Peyer's patch (tissue), 4 donors: ENCODE results near the gene SYVN1. TPM values are rescaled to one million over a fixed set of nuclear protein-coding genes. Genes with fewer than 3 reads are reported as not detected.
A peak's percentile ranks its signal among the peaks of the same experiment; 100 is the strongest.

ENCODE experiments used
- DNase-seq, 3 donors: peaks; one replicate each; pipeline ENCODE4 v3.0.0-alpha.2; 2017 to 2019
- H3K27ac ChIP-seq, 4 donors: fragments of 200-600 bp; sonication (generic); one replicate each; pipeline ENCODE4 v1.5.1; 2016 to 2019
- H3K27me3 ChIP-seq, 2 donors: fragments of 200-600 bp; sonication (generic); one replicate each; pipeline ENCODE4 v1.5.1; 2019
- H3K36me3 ChIP-seq, 3 donors: fragments of 200-600 bp; sonication (generic); one replicate each; pipeline ENCODE4 v1.5.1; 2016 to 2019
- H3K4me1 ChIP-seq, 4 donors: fragments of 200-600 bp; sonication (generic); one replicate each; pipeline ENCODE4 v1.5.1; 2016 to 2019
- H3K4me3 ChIP-seq, 4 donors: fragments of 200-600 bp; sonication (generic); 1 replicate in 3 of 4; 2 replicates in 1 of 4; pipeline ENCODE4 v1.5.1; 2016 to 2019; ENCODE audit warnings: mild to moderate bottlenecking in 1 of 4
- H3K9me3 ChIP-seq, 4 donors: fragments of 200-600 bp; sonication (generic); one replicate each; pipeline ENCODE4 v1.5.1; 2016 to 2019; ENCODE audit warnings: mild to moderate bottlenecking in 1 of 4
- CTCF ChIP-seq, 6 experiments: fragments of 450-650 bp in 4 of 6; fragments of 200-600 bp in 2 of 6; sonication (generic) in 1 of 6; IDR thresholded peaks; one replicate each; pipeline ENCODE4 v1.5.1; 2017 to 2019; ENCODE audit warnings: antibody characterized with exemption in 6 of 6, mild to moderate bottlenecking in 3 of 6, moderate library complexity in 1 of 6
- POLR2A ChIP-seq, 2 donors: fragments of 450-650 bp; IDR thresholded peaks; one replicate each; pipeline ENCODE4 v1.5.1; 2017; ENCODE audit warnings: antibody characterized with exemption in 2 of 2, mild to moderate bottlenecking in 2 of 2, moderate library complexity in 2 of 2
- total RNA-seq, 4 donors: library from RNA; depleted of rRNA; stranded (reverse); fragments of >200 nt; gene quantifications; one replicate each; pipeline ENCODE4 v1.1.0, GENCODE V29; 2016

Gene SYVN1
- total RNA-seq, 4 donors from 2014 or later, result 37.1 to 61.9 (median 51.6) TPM

GRCh38 chr11:65111159-65111743 is 23.1 kb downstream of the SYVN1 start:
- peak overlapping the region in 2 of 4 donors; percentile 58 to 59 for H3K4me3 ChIP-seq
- TF ChIP-seq CTCF (IDR thresholded peaks at IDR 0.05) (peak in 1 of 6 experiments; percentile 1), POLR2A (IDR thresholded peaks at IDR 0.05) (no peak)
- H3K4me1 ChIP-seq, result peaks cover 5 to 40% (median 24%) of the 10 kb centered on the region in 4 donors

GRCh38 chr11:65110354-65110861 is 23.9 kb downstream of the SYVN1 start:
- Histone ChIP-seq H3K36me3 (peaks cover 0 to 30% (median 0%) of the 10 kb centered on the region in 3 donors), H3K27me3 (no peaks in the 10 kb centered on the region), H3K4me3 (no peak overlapping the region), H3K4me1 (peaks cover 4 to 33% (median 20%) of the 10 kb centered on the region in 4 donors), H3K9me3 (no peaks in the 10 kb centered on the region), H3K27ac (peak overlapping the region; percentile 20 to 82 (median 56))
- DNase-seq, result peak; percentile 91 to 96 (median 92)
- no peak for TF ChIP-seq POLR2A (IDR thresholded peaks at IDR 0.05)
- TF ChIP-seq CTCF (IDR thresholded peaks at IDR 0.05), result peak; percentile 95 to 99 (median 98)

More at GRCh38 chr11:65111159-65111743, 23.1 kb downstream of the SYVN1 start:
- DNase-seq, result peak in 1 of 3 donors; percentile 49
- Histone ChIP-seq H3K27ac (peak overlapping the region in 3 of 4 donors; percentile 69 to 82 (median 77)), H3K27me3 (no peaks in the 10 kb centered on the region), H3K36me3 (peaks cover 0 to 23% (median 0%) of the 10 kb centered on the region in 3 donors), H3K9me3 (no peaks in the 10 kb centered on the region)

DNA sequence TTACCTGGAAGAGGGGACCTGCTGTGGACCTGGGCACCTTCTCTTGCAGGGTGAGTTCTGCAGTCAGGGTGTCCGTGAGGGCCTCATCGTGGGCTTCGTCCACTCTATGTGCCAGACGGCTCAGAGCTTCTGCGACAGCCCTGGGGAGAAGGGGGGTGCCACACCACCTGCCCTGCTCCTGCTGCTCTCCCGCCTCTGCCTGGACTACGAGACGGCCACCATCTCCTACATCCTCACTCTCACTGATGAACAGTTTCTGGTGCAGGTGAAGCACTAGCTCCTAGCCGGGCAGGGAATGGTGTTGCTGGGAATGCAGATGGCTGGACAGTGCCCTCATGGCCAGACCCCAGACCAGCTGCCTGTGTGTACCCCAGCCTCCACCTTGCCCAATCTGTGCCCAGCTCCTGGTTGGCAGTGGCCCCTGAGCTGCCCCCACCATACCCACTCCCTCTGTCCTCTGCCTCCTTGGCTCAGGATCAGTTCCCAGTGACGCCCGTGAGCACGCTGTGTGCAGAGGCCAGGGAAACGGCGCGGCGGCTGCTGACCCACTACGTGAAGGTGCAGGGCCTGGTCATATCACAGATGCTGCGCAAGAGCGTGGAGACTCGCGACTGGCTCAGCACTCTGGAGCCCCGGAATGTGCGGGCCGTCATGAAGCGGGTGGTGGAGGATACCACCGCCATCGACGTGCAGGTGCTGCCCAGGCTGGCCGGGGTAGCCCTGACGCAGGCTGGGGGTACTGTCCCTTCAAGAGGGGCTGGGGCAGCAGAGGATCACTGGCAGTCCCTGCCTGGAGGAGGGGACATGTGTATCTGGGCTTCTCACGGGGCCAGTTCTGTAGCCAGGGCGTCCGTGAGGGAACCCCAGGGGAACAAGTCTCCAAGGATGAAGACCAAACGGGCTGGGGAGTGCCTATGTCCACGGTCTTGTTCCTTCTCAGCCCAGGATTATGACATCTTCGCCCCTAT is 24.8 kb downstream of the SYVN1 start:
- Histone ChIP-seq H3K36me3 (peaks cover 0 to 36% (median 0%) of the 10 kb centered on the region in 3 donors), H3K27me3 (no peaks in the 10 kb centered on the region)
- TF ChIP-seq POLR2A (IDR thresholded peaks at IDR 0.05) (no peak), CTCF (IDR thresholded peaks at IDR 0.05) (no peak)

DNA sequence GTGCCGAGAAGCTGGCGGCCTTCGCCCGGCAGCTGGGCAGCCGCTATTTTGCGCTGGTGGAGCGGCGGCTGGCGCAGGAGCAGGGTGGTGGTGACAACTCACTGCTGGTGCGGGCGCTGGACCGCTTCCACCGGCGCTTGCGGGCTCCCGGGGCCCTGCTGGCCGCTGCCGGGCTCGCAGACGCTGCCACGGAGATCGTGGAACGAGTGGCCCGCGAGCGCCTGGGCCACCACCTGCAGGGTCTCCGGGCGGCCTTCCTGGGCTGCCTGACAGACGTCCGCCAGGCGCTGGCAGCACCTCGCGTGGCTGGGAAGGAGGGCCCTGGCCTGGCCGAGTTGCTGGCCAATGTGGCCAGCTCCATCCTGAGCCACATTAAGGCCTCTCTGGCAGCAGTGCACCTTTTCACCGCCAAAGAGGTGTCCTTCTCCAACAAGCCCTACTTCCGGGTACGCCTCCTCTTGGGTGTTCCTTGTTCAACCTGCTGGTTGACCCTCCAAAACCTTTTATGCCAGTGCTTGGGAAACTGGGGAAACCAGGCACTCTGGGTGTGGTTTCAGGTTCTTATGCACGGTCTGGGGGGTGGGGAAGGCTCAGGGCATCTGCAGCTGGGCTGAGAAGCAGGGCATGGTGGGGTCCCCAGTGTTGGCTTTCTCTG is 25.7 kb downstream of the SYVN1 start:
- no peaks in the 10 kb centered on the region for H3K27me3 ChIP-seq
- H3K9me3 ChIP-seq, result no peaks in the 10 kb centered on the region
- DNase-seq, result no peak
- H3K36me3 ChIP-seq, result peaks cover 0 to 36% (median 0%) of the 10 kb centered on the region in 3 donors
- H3K27ac ChIP-seq, result no peak overlapping the region
- H3K4me1 ChIP-seq, result peaks cover 4 to 32% (median 20%) of the 10 kb centered on the region in 4 donors
- H3K4me3 ChIP-seq, result no peak overlapping the region
- TF ChIP-seq POLR2A (IDR thresholded peaks at IDR 0.05), result no peak
- no peak for TF ChIP-seq CTCF (IDR thresholded peaks at IDR 0.05)

More for the DNA sequence above, 24.8 kb downstream of the SYVN1 start:
- Histone ChIP-seq H3K4me3 (no peak overlapping the region), H3K9me3 (no peaks in the 10 kb centered on the region), H3K27ac (peak overlapping the region in 2 of 4 donors; percentile 77 to 82), H3K4me1 (peaks cover 4 to 33% (median 20%) of the 10 kb centered on the region in 4 donors)
- peak in 1 of 3 donors; percentile 48 for DNase-seq
